Thyroid gland (tissue), 4 donors: ENCODE results near the gene B3GALT4. TPM values are rescaled to one million over a fixed set of nuclear protein-coding genes. Genes with fewer than 3 reads are reported as not detected.

ENCODE experiments used
- DNase-seq, 2 donors: peaks; one replicate each; pipeline ENCODE4 v3.0.0-alpha.2; 2019
- H3K27ac ChIP-seq, 3 donors: fragments of 200-600 bp; sonication (generic); 1 replicate in 2 of 3; 2 replicates in 1 of 3; pipeline ENCODE4 v1.5.1; 2016 to 2019; ENCODE audit warnings: mild to moderate bottlenecking in 1 of 3, moderate library complexity in 1 of 3
- H3K27me3 ChIP-seq: fragments of 200-600 bp; sonication (generic); one replicate; pipeline ENCODE4 v1.5.1; 2019
- H3K36me3 ChIP-seq, 2 donors: fragments of 200-600 bp; sonication (generic); one replicate each; pipeline ENCODE4 v1.5.1; 2016 to 2019
- H3K4me1 ChIP-seq, 2 donors: fragments of 200-600 bp; sonication (generic); one replicate each; pipeline ENCODE4 v1.5.1; 2017 to 2019
- H3K4me3 ChIP-seq, 3 donors: fragments of 200-600 bp; sonication (generic); replicated peaks in 1 of 3; 1 replicate in 2 of 3; 2 replicates in 1 of 3; pipeline ENCODE4 v1.5.1; 2016; ENCODE audit warnings: mild to moderate bottlenecking in 1 of 3
- H3K9me3 ChIP-seq: fragments of 200-600 bp; sonication (generic); one replicate; pipeline ENCODE4 v1.5.1; 2017
- CTCF ChIP-seq, 6 experiments: fragments of 200-600 bp in 3 of 6; fragments of 450-650 bp in 3 of 6; sonication (generic) in 3 of 6; IDR thresholded peaks; one replicate each; pipeline ENCODE4 v1.5.1; 2016 to 2019; ENCODE audit warnings: antibody characterized with exemption in 6 of 6, mild to moderate bottlenecking in 2 of 6, inconsistent platforms in 1 of 6, moderate library complexity in 1 of 6
- POLR2A ChIP-seq, 2 donors: fragments of 450-650 bp; IDR thresholded peaks; one replicate each; pipeline ENCODE4 v1.6.1; 2017; ENCODE audit warnings: antibody characterized with exemption in 2 of 2, mild to moderate bottlenecking in 2 of 2, moderate library complexity in 1 of 2
- WGBS, 2 donors: methylation state at CpG; one replicate each; pipeline ENCODE4 v1.1.5; 2017; 5-methylcytosine and 5-hydroxymethylcytosine counted together
- intact Hi-C: fragments of 100-400 bp; cut with DNase I; formaldehyde crosslinking; loops from one replicate; pipeline ENCODE4 v1.15.1; 2023
- total RNA-seq, 4 donors: library from RNA; depleted of rRNA; stranded (reverse); fragments of >200 nt; gene quantifications; one replicate each; pipeline ENCODE4 v1.2.3, GENCODE V29; 2016

The B3GALT4 gene
- total RNA-seq, 4 donors from 2014 or later: 10.5 to 19.8 (median 16.4) TPM

- TF ChIP-seq CTCF (IDR thresholded peaks at IDR 0.05) (peak in 2 of 6 experiments; percentile 3 to 9), POLR2A (IDR thresholded peaks at IDR 0.05) (peak; percentile 24 to 81)
- Histone ChIP-seq H3K4me1 (peaks cover 10 to 16% of the 10 kb centered on the region in 2 donors), H3K27ac (peak overlapping the region; percentile 89 to 96 (median 95)), H3K27me3 (no peaks in the 10 kb centered on the region), H3K36me3 (no peaks in the 10 kb centered on the region), H3K9me3 (no peaks in the 10 kb centered on the region), H3K4me3 (peak overlapping the region in 2 of 3 donors; percentile 47 to 48)
- WGBS, 2 donors: 0 to 1% methylated on average over 22 to 33 of the region's 58 CpGs
- intact Hi-C loops: loop anchor here (2.0 to 10.0 kb wide), 4 partner anchors 48 to 234 kb away; partner anchors contain the start of genes RXRB and SLC39A7
- peak; percentile 98 for DNase-seq
Measured at GRCh38 chr6:33248932-33249731, 27.8 kb upstream of the B3GALT4 start.

- DNase-seq: peak; percentile 3 to 5
- 26 to 45% methylated on average over 5 to 15 of the region's 15 CpGs for WGBS, 2 donors
Measured at GRCh38 chr6:33249732-33250630, 26.9 kb upstream of the B3GALT4 start.

GRCh38 chr6:33250731-33251130 lies 26.2 kb upstream of the B3GALT4 start:
- intact Hi-C loops: no loop called here
- TF ChIP-seq CTCF (IDR thresholded peaks at IDR 0.05) (no peak), POLR2A (IDR thresholded peaks at IDR 0.05) (no peak)
- WGBS, 2 donors: 97 to 98% methylated on average over 13 of the region's 13 CpGs
- H3K36me3 ChIP-seq: no peaks in the 10 kb centered on the region
- no peaks in the 10 kb centered on the region for H3K27me3 ChIP-seq
- H3K4me3 ChIP-seq: no peak overlapping the region
- no peaks in the 10 kb centered on the region for H3K9me3 ChIP-seq
- no peak for DNase-seq
- peaks cover 10 to 16% of the 10 kb centered on the region in 2 donors for H3K4me1 ChIP-seq
- H3K27ac ChIP-seq: no peak overlapping the region

More at GRCh38 chr6:33249732-33250630, 26.9 kb upstream of the B3GALT4 start:
- Histone ChIP-seq H3K4me1 (peaks cover 10 to 16% of the 10 kb centered on the region in 2 donors), H3K36me3 (no peaks in the 10 kb centered on the region), H3K27me3 (no peaks in the 10 kb centered on the region), H3K9me3 (no peaks in the 10 kb centered on the region), H3K27ac (peak overlapping the region; percentile 86 to 96 (median 94)), H3K4me3 (peak overlapping the region in 2 of 3 donors; percentile 41 to 48)
- intact Hi-C loops: loop anchor here (2.0 to 10.0 kb wide), 4 partner anchors 49 to 235 kb away; partner anchors contain the start of genes RXRB and SLC39A7
- TF ChIP-seq CTCF (IDR thresholded peaks at IDR 0.05) (no peak), POLR2A (IDR thresholded peaks at IDR 0.05) (no peak)

GRCh38 chr6:33251395-33252012 lies 25.4 kb upstream of the B3GALT4 start:
- Histone ChIP-seq H3K36me3 (no peaks in the 10 kb centered on the region), H3K9me3 (no peaks in the 10 kb centered on the region), H3K4me3 (no peak overlapping the region), H3K4me1 (peaks cover 10 to 16% of the 10 kb centered on the region in 2 donors), H3K27me3 (no peaks in the 10 kb centered on the region), H3K27ac (no peak overlapping the region)
- WGBS, 2 donors: 89 to 91% methylated on average over 6 of the region's 6 CpGs
- TF ChIP-seq CTCF (IDR thresholded peaks at IDR 0.05) (no peak), POLR2A (IDR thresholded peaks at IDR 0.05) (no peak)
- no peak for DNase-seq
- intact Hi-C loops: no loop called here
